Measurements from ENCODE around the gene APRT. TPM values are rescaled to one million over a fixed set of nuclear protein-coding genes. Genes with fewer than 3 reads are reported as not detected.

Gene APRT
- total and polyA plus RNA-seq, 10 of the 15 experiments (the other 5 are each of a cell fraction or from before 2014, with no cell fraction given), result 30.6 to 495 (median 166) TPM

DNA sequence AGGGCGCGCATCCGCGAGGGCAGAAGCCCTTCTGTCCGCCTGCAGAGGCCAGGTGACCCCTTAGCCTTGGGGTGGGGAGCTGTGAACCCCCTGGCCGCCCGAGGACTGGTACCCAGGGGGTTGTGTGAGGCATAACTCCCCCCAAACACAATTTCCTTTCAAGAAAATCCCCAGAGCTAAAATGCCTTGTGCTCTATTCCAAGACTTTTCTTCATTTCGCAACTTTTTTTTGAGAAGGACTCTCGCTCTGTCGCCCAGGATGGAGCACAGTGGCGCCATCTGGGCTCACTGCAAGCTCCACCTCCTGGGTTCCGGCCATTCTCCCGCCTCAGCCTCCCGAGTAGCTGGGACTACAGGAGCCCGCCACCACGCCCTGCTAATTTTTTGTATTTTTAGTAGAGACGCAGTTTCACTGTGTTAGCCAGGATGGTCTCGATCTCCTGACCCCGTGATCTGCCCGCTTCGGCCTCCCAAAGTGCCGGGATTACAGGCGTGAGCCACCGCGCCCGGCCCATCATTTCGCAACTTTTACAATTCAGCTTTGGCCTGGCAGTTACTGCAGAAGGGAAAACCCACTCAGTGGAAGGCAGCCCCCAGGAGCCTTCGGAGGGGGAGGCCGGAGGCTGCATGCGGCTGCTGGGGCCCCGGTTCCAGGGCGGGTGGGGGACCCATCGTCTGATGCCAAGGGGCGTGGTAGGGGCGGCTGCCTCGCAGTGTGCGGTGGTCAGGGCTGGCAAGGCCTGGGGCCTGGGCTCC lies 963 bp upstream of the APRT start:
- H3K79me2 ChIP-seq (ENCODE audit: control insufficient read depth, insufficient read depth, low read length), result peaks cover 26% of the 10 kb centered on the region
- H3K27me3 ChIP-seq (replicated peaks in 1 of 2; ENCODE audit: control insufficient read depth in 2 of 2, insufficient read depth in 2 of 2, low read length in 1 of 2), result no peaks in the 10 kb centered on the region
- 57% methylated on average over 37 of the region's 37 CpGs for WGBS (ENCODE audit: insufficient coverage, insufficient replicate concordance, low lambda C conversion rate, missing lambda C conversion rate)
- intact Hi-C loops (cut with micrococcal nuclease; ENCODE audit: unreplicated experiment), result loop anchor here (5.0 kb wide), 2 partner anchors 45 to 160 kb away; partner anchors contain the start of genes CYBA, GALNS and TRAPPC2L
- ATAC-seq, result no peak
- POLR2A ChIA-PET, result interaction anchor here (1.0 to 4.2 kb wide), 6 partner anchors 11 to 128 kb away, joined by 3 to 30 read pairs (median 6); no protein-coding TSS in a partner anchor
- CTCF ChIA-PET, result interaction anchor here (0.7 to 2.6 kb wide), 11 partner anchors 13 to 402 kb away, joined by 3 to 19 read pairs (median 4); partner anchors contain the start of genes GALNS and TRAPPC2L
- no peaks in the 10 kb centered on the region for H4K20me1 ChIP-seq (ENCODE audit: control insufficient read depth, insufficient read depth)
- SMC1A ChIA-PET (ENCODE audit: uncharacterized antibody, unreplicated experiment), result interaction anchor here (0.7 to 1.6 kb wide), 4 partner anchors 31 to 354 kb away, joined by 3 to 4 read pairs (median 4); no protein-coding TSS in a partner anchor
- no peak for FAIRE-seq
- peaks cover 20% of the 10 kb centered on the region for H3K4me1 ChIP-seq (ENCODE audit: control insufficient read depth, insufficient read depth, low read length)
- BruUV-seq (replicated peaks), result no TSS peak
- H3K4me2 ChIP-seq (ENCODE audit: control insufficient read depth, insufficient read depth), result peak overlapping the region; percentile 85
- no peaks in the 10 kb centered on the region for H3K9me3 ChIP-seq (replicated peaks; ENCODE audit: control insufficient read depth, insufficient read depth, low read length)
- peaks cover 6 to 20% of the 10 kb centered on the region in 2 experiments; a peak in 3 of 4 replicates for H3K36me3 ChIP-seq (ENCODE audit: control insufficient read depth in 2 of 2, insufficient read depth in 2 of 2, low read length in 1 of 2)
- peak overlapping the region; percentile 88 for H3K9ac ChIP-seq (ENCODE audit: control insufficient read depth, insufficient read depth, low read length)
- no peak for DNase-seq (ENCODE audit: low read depth, low spot score)
- peak overlapping the region; percentile 86 for H2AFZ ChIP-seq (ENCODE audit: control insufficient read depth, low read depth, low read length)
- in situ Hi-C loops (cut with MboI), result no loop called here
- H3K4me3 ChIP-seq, result peak overlapping the region; percentile 58
- H3K27ac ChIP-seq (ENCODE audit: control insufficient read depth, insufficient read depth), result peak overlapping the region; percentile 95
- RAD21 ChIA-PET (ENCODE audit: unreplicated experiment), result interaction anchor here (0.6 to 4.0 kb wide), 9 partner anchors 32 to 887 kb away, joined by 3 to 14 read pairs (median 4); partner anchors contain the start of genes CDH15, GALNS, TRAPPC2L and ZNF778
- TF ChIP-seq CBX5 (IDR thresholded peaks at IDR 0.05; ENCODE audit: low read depth), result no peak
- TF ChIP-seq, protein P1, sequence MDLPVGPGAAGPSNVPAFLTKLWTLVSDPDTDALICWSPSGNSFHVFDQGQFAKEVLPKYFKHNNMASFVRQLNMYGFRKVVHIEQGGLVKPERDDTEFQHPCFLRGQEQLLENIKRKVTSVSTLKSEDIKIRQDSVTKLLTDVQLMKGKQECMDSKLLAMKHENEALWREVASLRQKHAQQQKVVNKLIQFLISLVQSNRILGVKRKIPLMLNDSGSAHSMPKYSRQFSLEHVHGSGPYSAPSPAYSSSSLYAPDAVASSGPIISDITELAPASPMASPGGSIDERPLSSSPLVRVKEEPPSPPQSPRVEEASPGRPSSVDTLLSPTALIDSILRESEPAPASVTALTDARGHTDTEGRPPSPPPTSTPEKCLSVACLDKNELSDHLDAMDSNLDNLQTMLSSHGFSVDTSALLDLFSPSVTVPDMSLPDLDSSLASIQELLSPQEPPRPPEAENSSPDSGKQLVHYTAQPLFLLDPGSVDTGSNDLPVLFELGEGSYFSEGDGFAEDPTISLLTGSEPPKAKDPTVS (IDR thresholded peaks at IDR 0.05; ENCODE audit: low read depth, low read length), result no peak
- no peak for TF ChIP-seq NR2C2 (IDR thresholded peaks at IDR 0.05; ENCODE audit: borderline replicate concordance, control insufficient read depth, insufficient read length, low read depth)
- TF ChIP-seq, protein P2, sequence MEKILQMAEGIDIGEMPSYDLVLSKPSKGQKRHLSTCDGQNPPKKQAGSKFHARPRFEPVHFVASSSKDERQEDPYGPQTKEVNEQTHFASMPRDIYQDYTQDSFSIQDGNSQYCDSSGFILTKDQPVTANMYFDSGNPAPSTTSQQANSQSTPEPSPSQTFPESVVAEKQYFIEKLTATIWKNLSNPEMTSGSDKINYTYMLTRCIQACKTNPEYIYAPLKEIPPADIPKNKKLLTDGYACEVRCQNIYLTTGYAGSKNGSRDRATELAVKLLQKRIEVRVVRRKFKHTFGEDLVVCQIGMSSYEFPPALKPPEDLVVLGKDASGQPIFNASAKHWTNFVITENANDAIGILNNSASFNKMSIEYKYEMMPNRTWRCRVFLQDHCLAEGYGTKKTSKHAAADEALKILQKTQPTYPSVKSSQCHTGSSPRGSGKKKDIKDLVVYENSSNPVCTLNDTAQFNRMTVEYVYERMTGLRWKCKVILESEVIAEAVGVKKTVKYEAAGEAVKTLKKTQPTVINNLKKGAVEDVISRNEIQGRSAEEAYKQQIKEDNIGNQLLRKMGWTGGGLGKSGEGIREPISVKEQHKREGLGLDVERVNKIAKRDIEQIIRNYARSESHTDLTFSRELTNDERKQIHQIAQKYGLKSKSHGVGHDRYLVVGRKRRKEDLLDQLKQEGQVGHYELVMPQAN (conservative IDR thresholded peaks at IDR 0.05), result no peak
- TF ChIP-seq, protein P3, sequence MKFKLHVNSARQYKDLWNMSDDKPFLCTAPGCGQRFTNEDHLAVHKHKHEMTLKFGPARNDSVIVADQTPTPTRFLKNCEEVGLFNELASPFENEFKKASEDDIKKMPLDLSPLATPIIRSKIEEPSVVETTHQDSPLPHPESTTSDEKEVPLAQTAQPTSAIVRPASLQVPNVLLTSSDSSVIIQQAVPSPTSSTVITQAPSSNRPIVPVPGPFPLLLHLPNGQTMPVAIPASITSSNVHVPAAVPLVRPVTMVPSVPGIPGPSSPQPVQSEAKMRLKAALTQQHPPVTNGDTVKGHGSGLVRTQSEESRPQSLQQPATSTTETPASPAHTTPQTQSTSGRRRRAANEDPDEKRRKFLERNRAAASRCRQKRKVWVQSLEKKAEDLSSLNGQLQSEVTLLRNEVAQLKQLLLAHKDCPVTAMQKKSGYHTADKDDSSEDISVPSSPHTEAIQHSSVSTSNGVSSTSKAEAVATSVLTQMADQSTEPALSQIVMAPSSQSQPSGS (IDR thresholded peaks at IDR 0.05; ENCODE audit: low read length), result no peak
- TF ChIP-seq SMAD5 (IDR thresholded peaks at IDR 0.05; ENCODE audit: low read depth), result no peak
- TF ChIP-seq DPF2 (IDR thresholded peaks at IDR 0.05), result 0 out of 2 replicates have a peak, but pooled peaks have one; percentile 22
- TF ChIP-seq IKZF1 (conservative IDR thresholded peaks at IDR 0.05), result 0 out of 2 replicates have a peak, but pooled peaks have one; percentile 6
- TF ChIP-seq BMI1 (IDR thresholded peaks at IDR 0.05; ENCODE audit: borderline replicate concordance), result no peak
- TF ChIP-seq, protein P4, sequence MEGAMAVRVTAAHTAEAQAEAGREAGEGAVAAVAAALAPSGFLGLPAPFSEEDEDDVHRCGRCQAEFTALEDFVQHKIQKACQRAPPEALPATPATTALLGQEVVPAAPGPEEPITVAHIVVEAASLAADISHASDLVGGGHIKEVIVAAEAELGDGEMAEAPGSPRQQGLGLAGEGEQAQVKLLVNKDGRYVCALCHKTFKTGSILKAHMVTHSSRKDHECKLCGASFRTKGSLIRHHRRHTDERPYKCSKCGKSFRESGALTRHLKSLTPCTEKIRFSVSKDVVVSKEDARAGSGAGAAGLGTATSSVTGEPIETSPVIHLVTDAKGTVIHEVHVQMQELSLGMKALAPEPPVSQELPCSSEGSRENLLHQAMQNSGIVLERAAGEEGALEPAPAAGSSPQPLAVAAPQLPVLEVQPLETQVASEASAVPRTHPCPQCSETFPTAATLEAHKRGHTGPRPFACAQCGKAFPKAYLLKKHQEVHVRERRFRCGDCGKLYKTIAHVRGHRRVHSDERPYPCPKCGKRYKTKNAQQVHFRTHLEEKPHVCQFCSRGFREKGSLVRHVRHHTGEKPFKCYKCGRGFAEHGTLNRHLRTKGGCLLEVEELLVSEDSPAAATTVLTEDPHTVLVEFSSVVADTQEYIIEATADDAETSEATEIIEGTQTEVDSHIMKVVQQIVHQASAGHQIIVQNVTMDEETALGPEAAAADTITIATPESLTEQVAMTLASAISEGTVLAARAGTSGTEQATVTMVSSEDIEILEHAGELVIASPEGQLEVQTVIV (IDR thresholded peaks at IDR 0.05; ENCODE audit: borderline replicate concordance, partially characterized antibody), result no peak
- TF ChIP-seq ZNF217 (IDR thresholded peaks at IDR 0.05), result 0 out of 2 replicates have a peak, but pooled peaks have one; percentile 5
- no peak for TF ChIP-seq ZBED1 (IDR thresholded peaks at IDR 0.05; ENCODE audit: borderline replicate concordance)
- TF ChIP-seq, protein P5, sequence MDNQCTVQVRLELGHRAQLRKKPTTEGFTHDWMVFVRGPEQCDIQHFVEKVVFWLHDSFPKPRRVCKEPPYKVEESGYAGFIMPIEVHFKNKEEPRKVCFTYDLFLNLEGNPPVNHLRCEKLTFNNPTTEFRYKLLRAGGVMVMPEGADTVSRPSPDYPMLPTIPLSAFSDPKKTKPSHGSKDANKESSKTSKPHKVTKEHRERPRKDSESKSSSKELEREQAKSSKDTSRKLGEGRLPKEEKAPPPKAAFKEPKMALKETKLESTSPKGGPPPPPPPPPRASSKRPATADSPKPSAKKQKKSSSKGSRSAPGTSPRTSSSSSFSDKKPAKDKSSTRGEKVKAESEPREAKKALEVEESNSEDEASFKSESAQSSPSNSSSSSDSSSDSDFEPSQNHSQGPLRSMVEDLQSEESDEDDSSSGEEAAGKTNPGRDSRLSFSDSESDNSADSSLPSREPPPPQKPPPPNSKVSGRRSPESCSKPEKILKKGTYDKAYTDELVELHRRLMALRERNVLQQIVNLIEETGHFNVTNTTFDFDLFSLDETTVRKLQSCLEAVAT (IDR thresholded peaks at IDR 0.05), result peak; percentile 75

Data from GM12878 (cell line).